HT1080 (cell line): ENCODE data around the gene SLC43A1. TPM values are rescaled to one million over a fixed set of nuclear protein-coding genes. Genes with fewer than 3 reads are reported as not detected.

ENCODE experiments used
- DNase-seq: peaks from one replicate; pipeline ENCODE4 v3.0.0-alpha.2; 2015; ENCODE audit warnings: low read depth
- small RNA-seq: library from RNA; depleted of rRNA; stranded (forward); fragments of <200 nt; gene quantifications from one replicate; pipeline ENCODE3, GENCODE V24; 2014
- total RNA-seq: library from RNA; depleted of rRNA; stranded (reverse); fragments of >200 nt; shearing (Covaris generic); gene quantifications from 2 replicates; pipeline ENCODE4 v1.2.3, GENCODE V29; 2014; rRNA removed

SLC43A1 gene
- total RNA-seq, 1 experiment from 2014 or later: 14.5 TPM

- peak; percentile 78 for DNase-seq
These were observed 80.6 kb downstream of the SLC43A1 start for GRCh38 chr11:57434640-57435546.

Small RNA genes lying within 50 kb of the gene (small RNA-seq; reads per million reads assigned to genes)
- gene RN7SL605P (not detected), gene RNA5SP341 (not detected)

Other genes starting within 250 kb of the SLC43A1 start
- gene TNKS1BP1, start 190.8 kb downstream of the SLC43A1 start, total RNA-seq: 39.8 and 57.0 TPM in 2 replicates
- gene SSRP1, start 179.8 kb downstream of the SLC43A1 start, total RNA-seq: 206 and 249 TPM in 2 replicates
- not detected in 2 replicates for gene P2RX3, start 177.3 kb downstream of the SLC43A1 start, total RNA-seq
- not detected in 2 replicates for gene PRG3, start 134.6 kb downstream of the SLC43A1 start, total RNA-seq
- not detected in 2 replicates for gene PRG2, start 125.1 kb downstream of the SLC43A1 start, total RNA-seq
- 81.0 and 87.2 TPM in 2 replicates for gene SLC43A3, start 88.6 kb downstream of the SLC43A1 start, total RNA-seq
- 5.6 and 11.3 TPM in 2 replicates for gene RTN4RL2, start 55.2 kb downstream of the SLC43A1 start, total RNA-seq
- gene TIMM10, start 15.1 kb upstream of the SLC43A1 start, total RNA-seq: 115 and 191 TPM in 2 replicates
- gene SMTNL1, start 21.9 kb upstream of the SLC43A1 start, total RNA-seq: not detected in 2 replicates
- 37.3 and 51.2 TPM in 2 replicates for gene UBE2L6, start 52.0 kb upstream of the SLC43A1 start, total RNA-seq
- not detected in 2 replicates for gene SERPING1, start 82.0 kb upstream of the SLC43A1 start, total RNA-seq
- 0.42 and 0.84 TPM in 2 replicates for gene YPEL4, start 134.2 kb upstream of the SLC43A1 start, total RNA-seq
- gene CLP1, start 142.1 kb upstream of the SLC43A1 start, total RNA-seq: 41.5 and 42.9 TPM in 2 replicates
- gene ZDHHC5, start 152.4 kb upstream of the SLC43A1 start, total RNA-seq: 36.9 and 59.0 TPM in 2 replicates
- gene MED19, start 196.5 kb upstream of the SLC43A1 start, total RNA-seq: 29.3 and 32.1 TPM in 2 replicates
- gene TMX2, start 196.9 kb upstream of the SLC43A1 start, total RNA-seq: 161 and 179 TPM in 2 replicates
- 134 and 180 TPM in 2 replicates for gene SELENOH, start 225.8 kb upstream of the SLC43A1 start, total RNA-seq
- gene BTBD18, start 236.1 kb upstream of the SLC43A1 start, total RNA-seq: not detected in 2 replicates
- gene CTNND1, start 246.1 kb upstream of the SLC43A1 start, total RNA-seq: 41.4 and 49.5 TPM in 2 replicates